Measurements from ENCODE around the gene IPMK. TPM values are rescaled to one million over a fixed set of nuclear protein-coding genes. Genes with fewer than 3 reads are reported as not detected.
"Not testable (repeated sequence)": the region's sequence is repeated elsewhere in the genome, so short reads cannot be mapped to it uniquely, and the experiment has no call there.

IPMK gene
- polyA plus RNA-seq, 1 donor: 21.5 TPM

DNA sequence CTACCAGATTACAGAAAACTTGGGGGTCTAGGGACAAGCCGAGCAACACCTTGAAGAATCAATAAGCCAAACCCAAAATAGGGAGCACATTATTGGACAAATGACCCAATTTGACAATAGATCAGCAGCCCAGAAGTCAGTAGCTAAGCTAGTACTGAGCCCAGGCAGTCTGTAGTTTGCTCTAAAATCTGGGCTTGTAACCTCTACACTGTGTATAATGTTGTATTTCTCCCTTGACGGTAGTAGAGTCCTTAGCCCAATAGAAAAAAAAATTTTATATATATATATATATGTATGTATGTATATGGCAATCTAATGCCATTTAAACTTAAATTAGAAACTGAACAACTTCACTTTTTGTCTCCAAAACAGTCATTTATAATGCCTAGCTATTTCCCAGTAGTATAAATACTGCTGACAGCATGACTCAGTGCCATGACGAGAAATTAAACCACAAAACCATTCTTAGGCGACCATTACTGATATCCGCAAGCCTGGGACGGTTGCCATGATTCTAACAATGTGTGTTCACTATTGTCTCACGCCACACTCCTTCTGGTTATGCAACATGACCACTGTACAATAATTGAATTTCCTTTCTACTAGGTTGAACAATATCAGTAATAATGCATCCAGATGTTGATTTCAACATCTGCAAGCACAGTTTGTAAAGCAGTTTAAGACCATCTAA is 110.5 kb downstream of the IPMK start:
- DNase-seq: no peak
- WGBS (ENCODE audit: insufficient coverage, low lambda C conversion rate): 100% methylated on average over 1 of the region's 7 CpGs
- no peaks in the 10 kb centered on the region for H3K27me3 ChIP-seq (ENCODE audit: control insufficient read depth, insufficient read depth, low read length)
- H3K4me3 ChIP-seq (ENCODE audit: low read length): no peak overlapping the region
- no peaks in the 10 kb centered on the region for H3K9me3 ChIP-seq (ENCODE audit: control insufficient read depth, low read depth, low read length)
- no peaks in the 10 kb centered on the region for H3K4me1 ChIP-seq (ENCODE audit: control insufficient read depth, insufficient read depth, low read length)
- H3K27ac ChIP-seq (ENCODE audit: low read length): no peak overlapping the region
- H3K36me3 ChIP-seq (ENCODE audit: control insufficient read depth, insufficient read depth, low read length): no peaks in the 10 kb centered on the region

DNA sequence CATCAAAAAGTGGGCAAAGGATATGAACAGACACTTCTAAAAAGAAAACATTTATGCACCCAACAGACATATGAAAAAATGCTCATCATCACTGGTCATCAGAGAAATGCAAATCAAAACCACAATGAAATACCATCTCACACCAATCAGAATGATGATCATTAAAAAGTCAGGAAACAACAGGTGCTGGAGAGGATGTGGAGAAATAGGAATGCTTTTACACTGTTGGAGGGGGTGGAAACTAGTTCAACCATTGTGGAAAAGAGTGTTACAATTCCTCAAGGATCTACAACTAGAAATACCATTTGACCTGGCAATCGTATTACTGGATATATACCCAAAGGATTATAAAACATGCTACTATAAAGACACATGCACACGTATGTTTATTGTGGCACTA is 111.8 kb downstream of the IPMK start:
- H3K9me3 ChIP-seq (ENCODE audit: control insufficient read depth, low read depth, low read length); H3K4me1 ChIP-seq (ENCODE audit: control insufficient read depth, insufficient read depth, low read length); H3K27ac ChIP-seq (ENCODE audit: low read length); DNase-seq; H3K27me3 ChIP-seq (ENCODE audit: control insufficient read depth, insufficient read depth, low read length); H3K36me3 ChIP-seq (ENCODE audit: control insufficient read depth, insufficient read depth, low read length); H3K4me3 ChIP-seq (ENCODE audit: low read length): not testable (repeated sequence)
- no CpG with 5 or more reads among the region's 2 CpGs for WGBS (ENCODE audit: insufficient coverage, low lambda C conversion rate)

DNA sequence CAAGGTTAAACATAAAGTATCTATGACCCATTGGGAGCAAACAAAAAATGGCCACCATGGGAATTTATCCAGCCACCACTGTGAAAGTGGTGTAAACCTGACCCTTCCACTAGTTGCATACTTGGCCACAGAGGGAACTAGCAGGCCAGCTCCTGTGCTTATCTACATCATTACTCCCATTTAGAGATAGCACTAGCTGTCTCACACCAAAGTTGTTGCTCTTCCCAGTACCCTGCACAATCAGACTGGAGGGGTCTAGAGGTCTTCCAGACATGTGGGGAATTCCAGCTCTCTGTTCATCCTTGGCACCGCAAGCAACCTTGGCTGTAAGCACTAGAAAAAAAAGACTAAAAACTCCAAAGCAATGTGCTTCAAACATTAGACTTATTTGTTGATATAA is 113.9 kb downstream of the IPMK start:
- Histone ChIP-seq H3K4me1 (ENCODE audit: control insufficient read depth, insufficient read depth, low read length) (no peaks in the 10 kb centered on the region), H3K27ac (ENCODE audit: low read length) (no peak overlapping the region), H3K9me3 (ENCODE audit: control insufficient read depth, low read depth, low read length) (no peaks in the 10 kb centered on the region), H3K27me3 (ENCODE audit: control insufficient read depth, insufficient read depth, low read length) (no peaks in the 10 kb centered on the region), H3K4me3 (ENCODE audit: low read length) (no peak overlapping the region), H3K36me3 (ENCODE audit: control insufficient read depth, insufficient read depth, low read length) (no peaks in the 10 kb centered on the region)
- WGBS (ENCODE audit: insufficient coverage, low lambda C conversion rate): 60% methylated on average over 1 of the region's 1 CpG
- DNase-seq: no peak

DNA sequence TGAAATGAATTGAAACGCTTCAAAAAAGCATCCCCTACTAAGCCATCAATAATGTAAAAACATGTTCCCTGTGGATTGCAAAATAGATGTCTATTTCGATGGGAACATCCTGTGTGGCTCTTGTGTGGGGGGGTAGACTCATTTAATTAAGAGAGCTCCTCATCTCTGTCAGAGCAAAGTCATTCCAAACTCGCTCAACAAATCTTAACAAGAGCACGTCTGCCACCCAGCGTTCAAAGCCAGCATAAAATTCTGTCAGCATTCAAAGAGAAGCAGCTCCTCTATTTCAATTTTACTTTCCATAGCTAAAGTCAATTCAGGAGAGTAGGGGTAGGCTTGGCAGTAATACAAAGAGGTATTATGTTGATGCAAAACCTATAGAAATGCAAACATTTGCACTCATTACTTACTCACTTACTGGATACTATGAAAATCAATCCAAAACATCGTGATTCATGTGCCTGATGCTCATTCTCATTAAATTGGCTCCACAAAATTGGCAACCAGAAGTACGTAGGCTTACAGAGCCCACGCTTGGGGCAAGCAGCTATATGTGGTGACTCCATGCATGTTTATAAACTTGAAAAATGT is 114.9 kb downstream of the IPMK start:
- Histone ChIP-seq H3K4me1 (ENCODE audit: control insufficient read depth, insufficient read depth, low read length) (no peaks in the 10 kb centered on the region), H3K27me3 (ENCODE audit: control insufficient read depth, insufficient read depth, low read length) (no peaks in the 10 kb centered on the region), H3K27ac (ENCODE audit: low read length) (no peak overlapping the region), H3K9me3 (ENCODE audit: control insufficient read depth, low read depth, low read length) (no peaks in the 10 kb centered on the region), H3K4me3 (ENCODE audit: low read length) (no peak overlapping the region), H3K36me3 (ENCODE audit: control insufficient read depth, insufficient read depth, low read length) (no peaks in the 10 kb centered on the region)
- no peak for DNase-seq
- 20% methylated on average over 2 of the region's 8 CpGs for WGBS (ENCODE audit: insufficient coverage, low lambda C conversion rate)

DNA sequence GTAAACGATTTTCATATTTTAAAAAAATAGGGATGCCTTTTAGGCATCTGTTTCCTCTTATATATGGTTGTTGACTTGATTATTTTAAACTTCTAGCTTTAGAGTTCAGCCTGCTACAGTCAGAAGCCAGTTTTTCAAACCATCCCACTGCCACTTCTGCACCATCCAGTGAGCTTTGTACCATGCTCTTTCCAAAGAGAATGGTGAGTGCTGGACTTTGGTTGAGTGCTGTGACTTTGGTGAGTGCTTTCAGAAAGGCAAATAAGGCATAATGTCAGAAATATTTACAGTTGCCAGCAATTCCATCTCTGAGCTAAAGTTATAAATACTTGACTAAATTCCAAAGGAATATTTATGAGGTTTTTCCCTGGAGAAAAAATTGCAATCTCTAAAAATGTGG is 117.4 kb downstream of the IPMK start:
- no peak for DNase-seq
- Histone ChIP-seq H3K9me3 (ENCODE audit: control insufficient read depth, low read depth, low read length) (no peaks in the 10 kb centered on the region), H3K27me3 (ENCODE audit: control insufficient read depth, insufficient read depth, low read length) (no peaks in the 10 kb centered on the region), H3K27ac (ENCODE audit: low read length) (no peak overlapping the region), H3K4me3 (ENCODE audit: low read length) (no peak overlapping the region), H3K4me1 (ENCODE audit: control insufficient read depth, insufficient read depth, low read length) (no peaks in the 10 kb centered on the region), H3K36me3 (ENCODE audit: control insufficient read depth, insufficient read depth, low read length) (no peaks in the 10 kb centered on the region)
- WGBS (ENCODE audit: insufficient coverage, low lambda C conversion rate): 43% methylated on average over 1 of the region's 1 CpG

DNA sequence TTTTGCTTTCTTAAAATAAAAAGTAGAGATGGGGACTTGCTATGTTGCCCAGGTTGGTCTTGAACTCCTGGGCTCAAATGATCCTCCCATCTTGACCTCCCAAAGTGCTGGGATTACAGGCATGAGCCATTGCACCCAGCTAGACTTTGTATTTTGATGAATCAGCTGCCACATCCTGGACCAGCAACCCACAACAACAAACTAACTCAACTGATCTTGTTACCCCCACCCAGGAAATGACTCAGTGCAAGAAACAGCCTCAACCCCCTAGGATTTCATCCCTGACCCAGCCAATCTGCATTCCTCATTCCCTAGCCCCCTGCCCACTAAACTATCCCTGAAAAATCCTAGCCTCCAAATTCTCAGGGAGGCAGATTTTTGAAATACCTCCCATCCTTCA is 123.8 kb downstream of the IPMK start:
- Histone ChIP-seq H3K36me3 (ENCODE audit: control insufficient read depth, insufficient read depth, low read length) (no peaks in the 10 kb centered on the region), H3K27me3 (ENCODE audit: control insufficient read depth, insufficient read depth, low read length) (no peaks in the 10 kb centered on the region), H3K9me3 (ENCODE audit: control insufficient read depth, low read depth, low read length) (no peaks in the 10 kb centered on the region), H3K27ac (ENCODE audit: low read length) (no peak overlapping the region), H3K4me1 (ENCODE audit: control insufficient read depth, insufficient read depth, low read length) (no peaks in the 10 kb centered on the region), H3K4me3 (ENCODE audit: low read length) (no peak overlapping the region)
- DNase-seq: no peak

Other genes starting within 250 kb of the IPMK start
- gene CISD1, start 1.3 kb upstream of the IPMK start, polyA plus RNA-seq: 70.2 TPM
- 21.9 TPM for gene UBE2D1, start 67.1 kb upstream of the IPMK start, polyA plus RNA-seq
- 40.3 TPM for gene TFAM, start 117.5 kb upstream of the IPMK start, polyA plus RNA-seq
- gene BICC1, start 245.0 kb upstream of the IPMK start, polyA plus RNA-seq: 6.2 TPM